D721Med (cell line): ENCODE results near the gene ARSA.
A peak's percentile ranks its signal among the peaks of the same experiment; 100 is the strongest.

Experiments used
- DNase-seq: peaks from one replicate; pipeline ENCODE4 v3.0.0; 2011; ENCODE audit warnings: low spot score; ENCODE audit not compliant: insufficient read length
- FAIRE-seq: peaks from 2 replicates; lab custom pipeline; 2011; peaks lifted over from hg19 to GRCh38; lab: Jason Lieb, UNC
- CTCF ChIP-seq: IDR thresholded peaks from 2 replicates; pipeline ENCODE4 v1.5.1; 2012; ENCODE audit warnings: mild to moderate bottlenecking, control low read depth; ENCODE audit not compliant: insufficient read depth; ENCODE audit errors: missing control alignments

The ARSA gene

GRCh38 chr22:50627642-50628542 lies at the start of gene ARSA:
ARSA (minus strand) TSS chr22:50628152; CDS start chr22:50627779, 373 bp downstream.
- peak; percentile 29 for TF ChIP-seq CTCF
- FAIRE-seq (no peak), DNase-seq (no peak)

GRCh38 chr22:50676661-50677492 lies 48.9 kb upstream of the ARSA start:
- no peak for DNase-seq
- FAIRE-seq: no peak
- no peak for TF ChIP-seq CTCF

- no peak for TF ChIP-seq CTCF
- FAIRE-seq (no peak), DNase-seq (no peak)
Measured at GRCh38 chr22:50676180-50676636, 48.3 kb upstream of the ARSA start.

GRCh38 chr22:50675553-50676179 lies 47.7 kb upstream of the ARSA start:
- FAIRE-seq: no peak

GRCh38 chr22:50674606-50675552 lies 46.9 kb upstream of the ARSA start:
- DNase-seq (no peak), FAIRE-seq (no peak)

More at GRCh38 chr22:50675553-50676179, 47.7 kb upstream of the ARSA start:
- no peak for TF ChIP-seq CTCF
- no peak for DNase-seq

More at GRCh38 chr22:50674606-50675552, 46.9 kb upstream of the ARSA start:
- no peak for TF ChIP-seq CTCF
